ENCODE results near the gene PARD3. TPM values are rescaled to one million over a fixed set of nuclear protein-coding genes. Genes with fewer than 3 reads are reported as not detected.

The PARD3 gene
- polyA plus RNA-seq, 3 donors, result 0.51 TPM; not detected in 2

DNA sequence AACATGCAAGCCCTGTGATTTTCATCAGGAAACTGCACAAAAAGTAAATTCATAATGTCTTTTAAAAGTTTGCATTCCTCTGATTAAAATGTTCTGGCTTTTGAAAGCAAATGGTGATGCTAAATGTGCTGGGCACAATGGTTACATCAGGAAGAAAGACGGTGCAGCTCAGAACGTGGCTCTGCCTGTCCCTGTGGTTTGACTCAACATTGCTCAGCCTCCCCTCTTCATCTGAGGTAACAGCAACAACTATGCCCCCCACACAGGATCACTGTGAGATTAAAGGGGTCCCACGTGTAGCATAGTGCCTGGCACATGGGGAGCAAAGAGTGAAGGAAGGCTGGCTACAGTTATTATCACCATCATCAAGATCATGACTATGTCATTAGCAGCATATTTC, 44.0 kb downstream of the PARD3 start:
- H3K79me2 ChIP-seq (ENCODE audit: insufficient read depth, low read length), result no peaks in the 10 kb centered on the region
- no CpG with 5 or more reads among the region's 3 CpGs for WGBS (ENCODE audit: insufficient coverage)
- Mint-ChIP-seq H3K27ac (no peak overlapping the region), H3K4me3 (no peak overlapping the region), H3K27me3 (ENCODE audit: low read depth in 3 of 3) (peaks cover 2 to 12% (median 9%) of the 10 kb centered on the region in 3 donors), H3K4me1 (no peaks in the 10 kb centered on the region), H3K36me3 (no peaks in the 10 kb centered on the region), H3K9me3 (peaks cover 0 to 3% (median 0%) of the 10 kb centered on the region in 7 donors)
- no peaks in the 10 kb centered on the region for H3K9me3 ChIP-seq (replicated peaks in 1 of 2; ENCODE audit: control insufficient read depth in 1 of 2, insufficient read depth in 1 of 2, low read length in 2 of 2)
- intact Hi-C loops (cut with micrococcal nuclease), result no loop called here
- DNase-seq, result no peak
- no peaks in the 10 kb centered on the region for H3K4me1 ChIP-seq (ENCODE audit: control insufficient read depth in 1 of 2, insufficient read depth in 2 of 2, low read length in 2 of 2)
- TF ChIP-seq, protein P1, sequence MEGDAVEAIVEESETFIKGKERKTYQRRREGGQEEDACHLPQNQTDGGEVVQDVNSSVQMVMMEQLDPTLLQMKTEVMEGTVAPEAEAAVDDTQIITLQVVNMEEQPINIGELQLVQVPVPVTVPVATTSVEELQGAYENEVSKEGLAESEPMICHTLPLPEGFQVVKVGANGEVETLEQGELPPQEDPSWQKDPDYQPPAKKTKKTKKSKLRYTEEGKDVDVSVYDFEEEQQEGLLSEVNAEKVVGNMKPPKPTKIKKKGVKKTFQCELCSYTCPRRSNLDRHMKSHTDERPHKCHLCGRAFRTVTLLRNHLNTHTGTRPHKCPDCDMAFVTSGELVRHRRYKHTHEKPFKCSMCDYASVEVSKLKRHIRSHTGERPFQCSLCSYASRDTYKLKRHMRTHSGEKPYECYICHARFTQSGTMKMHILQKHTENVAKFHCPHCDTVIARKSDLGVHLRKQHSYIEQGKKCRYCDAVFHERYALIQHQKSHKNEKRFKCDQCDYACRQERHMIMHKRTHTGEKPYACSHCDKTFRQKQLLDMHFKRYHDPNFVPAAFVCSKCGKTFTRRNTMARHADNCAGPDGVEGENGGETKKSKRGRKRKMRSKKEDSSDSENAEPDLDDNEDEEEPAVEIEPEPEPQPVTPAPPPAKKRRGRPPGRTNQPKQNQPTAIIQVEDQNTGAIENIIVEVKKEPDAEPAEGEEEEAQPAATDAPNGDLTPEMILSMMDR (IDR thresholded peaks at IDR 0.05), result no peak
- H4K20me1 ChIP-seq (ENCODE audit: insufficient read depth, low read length), result no peaks in the 10 kb centered on the region
- H3K9ac ChIP-seq (ENCODE audit: insufficient read depth, low read length, poor library complexity, severe bottlenecking), result no peak overlapping the region
- H3K4me3 ChIP-seq (replicated peaks in 1 of 3; ENCODE audit: low read depth in 2 of 3, low read length in 3 of 3), result no peak overlapping the region
- H3K27me3 ChIP-seq (ENCODE audit: control insufficient read depth in 2 of 2, insufficient read depth in 2 of 2, low read length in 2 of 2), result no peaks in the 10 kb centered on the region
- H3K36me3 ChIP-seq (replicated peaks in 1 of 2; ENCODE audit: control insufficient read depth in 1 of 2, insufficient read depth in 2 of 2, low read length in 2 of 2), result no peaks in the 10 kb centered on the region
- no peak overlapping the region for H3K4me2 ChIP-seq (replicated peaks; ENCODE audit: extremely low read depth, low read length, poor library complexity, severe bottlenecking)
- no peak overlapping the region for H3K27ac ChIP-seq (ENCODE audit: low read depth in 1 of 2, low read length in 2 of 2)
- no peak overlapping the region for H2AFZ ChIP-seq (ENCODE audit: insufficient read depth, low read depth, low read length, poor library complexity, severe bottlenecking)

DNA sequence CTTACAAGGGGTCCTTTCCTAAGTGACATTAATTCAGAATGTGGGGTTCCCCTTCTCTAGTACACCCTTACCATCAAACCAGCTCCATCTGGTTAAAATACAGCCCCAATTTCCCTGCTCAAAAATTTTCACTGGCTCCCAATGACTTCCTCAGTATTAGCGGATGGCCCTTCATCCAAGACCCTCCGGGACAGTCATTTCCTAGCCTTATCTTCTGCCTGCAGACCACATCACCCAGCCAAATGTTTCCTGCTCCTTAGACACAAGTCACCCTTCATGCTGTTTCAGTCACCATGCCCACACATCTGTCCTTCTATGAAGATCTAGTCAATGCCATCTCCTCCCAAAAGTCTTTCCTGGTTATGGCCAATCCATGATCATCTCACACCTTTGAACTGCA, 45.2 kb downstream of the PARD3 start:
- H3K4me2 ChIP-seq (replicated peaks; ENCODE audit: extremely low read depth, low read length, poor library complexity, severe bottlenecking), result no peak overlapping the region
- H3K36me3 ChIP-seq (replicated peaks in 1 of 2; ENCODE audit: control insufficient read depth in 1 of 2, insufficient read depth in 2 of 2, low read length in 2 of 2), result no peaks in the 10 kb centered on the region
- H3K36me3 Mint-ChIP-seq, result no peaks in the 10 kb centered on the region
- H3K27me3 Mint-ChIP-seq (ENCODE audit: low read depth in 3 of 3), result peaks cover 6 to 12% (median 9%) of the 10 kb centered on the region in 3 donors
- no peak overlapping the region for H3K27ac Mint-ChIP-seq
- H3K27ac ChIP-seq (ENCODE audit: low read depth in 1 of 2, low read length in 2 of 2), result no peak overlapping the region
- intact Hi-C loops (cut with micrococcal nuclease), result no loop called here
- TF ChIP-seq, protein P1 (IDR thresholded peaks at IDR 0.05), result no peak
- DNase-seq, result no peak
- 19% methylated on average over 2 of the region's 2 CpGs for WGBS (ENCODE audit: insufficient coverage)
- no peaks in the 10 kb centered on the region for H3K79me2 ChIP-seq (ENCODE audit: insufficient read depth, low read length)
- no peaks in the 10 kb centered on the region for H3K27me3 ChIP-seq (ENCODE audit: control insufficient read depth in 2 of 2, insufficient read depth in 2 of 2, low read length in 2 of 2)
- H3K4me3 Mint-ChIP-seq, result no peak overlapping the region
- H3K9me3 Mint-ChIP-seq, result peaks cover 0 to 3% (median 0%) of the 10 kb centered on the region in 7 donors
- H4K20me1 ChIP-seq (ENCODE audit: insufficient read depth, low read length), result no peaks in the 10 kb centered on the region
- H3K4me1 Mint-ChIP-seq, result no peaks in the 10 kb centered on the region
- H3K9me3 ChIP-seq (replicated peaks in 1 of 2; ENCODE audit: control insufficient read depth in 1 of 2, insufficient read depth in 1 of 2, low read length in 2 of 2), result no peaks in the 10 kb centered on the region
- H3K4me1 ChIP-seq (ENCODE audit: control insufficient read depth in 1 of 2, insufficient read depth in 2 of 2, low read length in 2 of 2), result no peaks in the 10 kb centered on the region
- no peak overlapping the region for H3K9ac ChIP-seq (ENCODE audit: insufficient read depth, low read length, poor library complexity, severe bottlenecking)
- H2AFZ ChIP-seq (ENCODE audit: insufficient read depth, low read depth, low read length, poor library complexity, severe bottlenecking), result no peak overlapping the region
- H3K4me3 ChIP-seq (replicated peaks in 1 of 3; ENCODE audit: low read depth in 2 of 3, low read length in 3 of 3), result no peak overlapping the region

Measured in CD14-positive monocyte (primary cell).